ENCODE data around the gene TRIP13.
"Not testable (repeated sequence)": the region's sequence is repeated elsewhere in the genome, so short reads cannot be mapped to it uniquely, and the experiment has no call there.

Gene TRIP13

DNA sequence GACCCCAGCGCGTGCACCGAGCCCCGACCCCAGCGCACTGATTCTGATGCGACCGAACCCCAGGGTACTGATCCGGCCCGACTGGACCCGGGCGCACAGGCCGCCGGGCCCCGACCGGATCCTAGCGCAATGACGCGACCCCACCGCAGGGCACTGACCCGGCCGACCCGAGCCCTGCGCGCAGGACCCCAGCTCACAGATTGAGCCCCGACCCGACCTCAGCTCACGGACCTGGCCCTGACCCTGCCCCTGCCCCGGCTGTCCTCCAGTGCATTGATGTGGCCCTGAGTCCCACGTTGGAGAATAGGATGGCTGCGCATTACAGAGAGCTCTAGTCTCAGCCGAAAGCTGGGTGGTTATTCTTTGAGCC, 438 bp downstream of the TRIP13 start:
- DNase-seq, result no peak

DNA sequence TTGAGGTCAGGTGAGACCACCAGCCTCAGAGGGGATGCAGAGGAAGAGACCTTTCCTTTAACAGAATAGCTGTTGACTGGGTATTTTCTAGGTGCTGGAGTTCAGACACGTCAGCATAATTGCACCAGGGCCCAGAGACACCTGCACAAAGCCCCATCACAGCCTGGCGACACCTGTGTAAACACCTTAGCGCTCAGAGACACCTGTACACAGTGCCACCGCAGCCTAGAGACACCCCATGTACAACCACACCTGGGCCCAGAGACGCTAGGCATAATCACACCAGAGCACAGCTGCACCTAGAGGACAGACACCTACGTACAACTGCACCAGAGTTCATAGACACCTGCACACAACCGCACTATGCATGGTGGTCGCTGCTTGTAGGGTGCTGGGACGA, 1.0 kb downstream of the TRIP13 start:
- no peak for DNase-seq

DNA sequence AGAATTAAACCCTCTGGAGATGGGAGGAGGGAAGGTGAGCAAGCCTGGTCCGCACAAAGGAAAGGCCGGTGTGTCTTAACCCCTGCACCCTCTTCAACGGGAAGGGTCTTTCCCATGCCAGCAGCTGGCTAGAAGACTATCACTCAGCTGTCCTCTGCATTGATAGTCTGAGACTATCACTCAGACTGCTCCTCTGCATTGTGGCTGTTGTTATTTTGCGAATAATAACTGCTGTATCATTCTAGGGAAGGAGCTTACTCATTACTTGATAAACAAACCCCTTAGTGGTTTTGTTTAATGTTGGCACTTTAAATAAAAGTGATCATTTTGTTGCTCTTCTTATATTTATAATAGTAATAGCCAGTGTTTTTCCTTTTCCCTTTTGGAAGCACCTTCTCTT, 8.1 kb downstream of the TRIP13 start:
- DNase-seq, result no peak

DNA sequence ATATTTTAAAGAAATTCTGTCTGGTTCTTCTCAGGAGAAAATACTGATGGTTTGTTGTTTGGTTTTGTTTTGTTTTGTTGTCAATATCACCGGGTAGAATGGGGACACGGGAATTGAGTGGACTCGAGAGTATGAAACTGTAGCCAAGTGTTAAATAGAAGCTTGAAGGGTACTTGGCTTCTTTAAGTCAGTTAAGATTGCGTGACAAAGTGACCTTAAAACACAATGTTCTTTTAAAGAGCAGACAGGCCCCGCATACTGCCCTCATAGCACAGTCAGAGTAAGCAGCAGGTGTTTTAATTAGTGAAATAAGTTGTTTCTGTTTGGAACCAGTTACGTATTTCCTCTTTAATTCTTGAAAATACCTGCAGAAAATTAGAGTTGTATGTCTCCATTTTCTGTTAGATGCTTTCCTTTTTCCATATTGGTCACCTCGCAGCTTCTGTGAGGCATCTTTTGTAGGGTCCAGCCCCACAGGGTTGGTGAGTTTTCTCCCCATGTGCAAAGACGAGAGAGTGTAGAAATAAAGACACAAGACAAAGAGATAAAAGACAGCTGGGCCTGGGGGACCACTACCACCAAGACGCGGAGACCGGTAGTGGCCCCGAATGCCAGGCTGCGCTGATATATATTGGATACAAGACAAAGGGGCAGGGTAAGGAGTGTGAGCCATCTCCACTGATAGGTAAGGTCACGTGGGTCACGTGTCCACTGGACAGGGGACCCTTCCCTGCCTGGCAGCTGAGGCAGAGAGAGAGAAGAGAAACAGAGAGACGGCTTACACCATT, 9.6 kb downstream of the TRIP13 start:
- DNase-seq, result no peak

DNA sequence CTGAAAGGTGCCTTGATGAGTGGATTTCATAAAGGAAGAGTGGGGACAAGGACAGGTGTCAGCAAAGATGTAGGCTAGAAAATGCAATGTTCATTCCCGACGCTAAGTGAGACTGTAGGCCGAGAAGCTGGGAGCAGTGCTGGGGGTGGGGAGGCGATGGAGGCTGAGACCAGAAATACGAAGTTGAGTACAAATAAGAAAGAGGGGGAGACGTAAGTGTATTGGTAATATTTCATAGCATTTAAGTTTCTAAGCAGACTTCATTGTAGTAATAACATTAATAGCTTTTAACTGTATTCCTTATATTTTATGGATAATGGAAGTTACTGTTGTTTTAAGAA, 11.0 kb downstream of the TRIP13 start:
- DNase-seq, result no peak

DNA sequence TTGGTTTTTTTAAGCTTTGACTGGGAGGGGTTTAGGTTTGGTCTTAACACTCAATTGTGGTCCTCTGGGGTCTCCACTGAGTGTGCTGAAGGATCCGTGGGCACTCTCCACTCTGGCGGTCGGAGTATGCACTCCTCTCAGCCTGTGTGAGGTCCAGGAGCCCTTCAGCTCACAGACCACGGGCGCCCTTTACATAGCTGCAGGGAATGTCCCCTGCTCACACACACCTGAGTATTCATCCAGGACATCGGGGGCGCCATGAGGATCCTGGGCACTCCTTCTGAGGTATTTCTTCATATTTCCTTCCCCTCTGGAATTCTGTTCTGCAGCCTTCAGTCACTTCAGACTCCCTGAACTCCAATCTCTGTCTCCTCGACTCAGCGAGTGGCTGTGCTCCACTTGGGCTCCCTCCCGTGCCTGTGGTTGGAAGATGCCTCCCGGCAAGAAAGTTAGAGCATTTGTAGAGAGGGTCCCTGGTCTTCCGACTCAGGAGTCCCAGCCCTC, 12.5 kb downstream of the TRIP13 start:
- DNase-seq, result no peak

DNA sequence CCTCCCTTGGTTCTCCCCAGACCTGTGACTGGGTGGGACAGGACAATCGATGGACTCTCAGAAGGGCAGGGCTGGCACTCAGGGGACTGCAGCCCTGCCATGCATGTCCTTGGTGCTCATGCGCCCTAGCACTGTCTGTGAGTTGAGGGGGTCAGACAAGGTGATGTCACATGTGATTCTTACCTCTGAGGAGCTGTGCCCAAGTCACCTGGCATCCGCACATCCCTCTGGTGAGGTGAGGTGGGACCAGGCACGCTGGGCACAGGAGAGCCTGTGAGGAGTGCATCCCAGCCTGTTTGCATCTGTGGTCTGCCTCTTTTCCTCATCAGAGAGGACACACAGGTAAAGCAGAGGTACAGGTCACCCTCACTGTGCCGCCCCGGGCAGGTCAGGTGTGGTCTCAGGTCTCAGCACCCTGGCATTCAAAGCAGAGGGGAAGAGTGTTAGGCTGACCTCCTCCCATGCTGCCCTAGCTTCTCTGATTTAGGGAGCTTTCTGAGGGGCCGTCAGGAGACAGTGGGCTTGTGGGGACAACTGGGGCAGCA, 14.8 kb downstream of the TRIP13 start:
- DNase-seq, result no peak

DNA sequence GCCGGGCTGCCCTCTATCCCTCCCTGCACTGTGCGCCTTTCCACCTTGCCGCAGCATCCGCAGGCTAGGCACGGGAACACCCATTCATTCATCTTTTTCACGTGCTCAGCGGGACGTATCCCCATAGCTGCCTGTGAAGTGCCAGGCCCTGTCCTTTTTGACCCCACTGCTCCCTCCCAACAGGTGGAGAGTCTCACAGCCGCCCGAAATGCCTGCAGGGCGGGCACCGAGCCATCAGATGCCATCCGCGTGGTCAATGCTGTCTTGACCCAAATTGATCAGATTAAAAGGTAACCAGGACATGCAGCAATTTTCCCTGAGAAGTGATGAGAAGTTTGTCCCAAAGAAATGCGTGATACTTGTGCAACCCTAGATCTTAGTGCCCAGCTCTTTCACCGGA, 15.5 kb downstream of the TRIP13 start:
- no peak for DNase-seq

DNA sequence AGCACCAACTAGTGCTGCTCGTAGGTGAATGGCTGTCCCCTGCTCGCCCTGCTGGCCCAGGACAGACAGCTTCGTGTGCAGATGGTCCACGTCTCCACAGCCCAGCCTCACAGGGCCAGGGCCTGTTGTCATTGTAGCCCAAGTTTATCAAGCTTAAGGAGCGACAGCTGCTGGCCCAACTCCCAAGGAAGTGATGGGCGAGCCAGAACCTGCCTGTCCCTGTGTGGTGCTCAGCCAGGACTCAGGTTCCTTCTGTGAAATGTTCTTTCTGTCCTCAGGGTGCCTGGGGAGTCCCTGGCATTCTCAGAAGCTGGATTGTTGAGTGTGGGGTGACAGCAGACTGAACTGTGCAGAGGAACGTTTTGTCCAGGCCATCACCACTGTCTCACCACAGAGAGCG, 16.4 kb downstream of the TRIP13 start:
- DNase-seq, result no peak

DNA sequence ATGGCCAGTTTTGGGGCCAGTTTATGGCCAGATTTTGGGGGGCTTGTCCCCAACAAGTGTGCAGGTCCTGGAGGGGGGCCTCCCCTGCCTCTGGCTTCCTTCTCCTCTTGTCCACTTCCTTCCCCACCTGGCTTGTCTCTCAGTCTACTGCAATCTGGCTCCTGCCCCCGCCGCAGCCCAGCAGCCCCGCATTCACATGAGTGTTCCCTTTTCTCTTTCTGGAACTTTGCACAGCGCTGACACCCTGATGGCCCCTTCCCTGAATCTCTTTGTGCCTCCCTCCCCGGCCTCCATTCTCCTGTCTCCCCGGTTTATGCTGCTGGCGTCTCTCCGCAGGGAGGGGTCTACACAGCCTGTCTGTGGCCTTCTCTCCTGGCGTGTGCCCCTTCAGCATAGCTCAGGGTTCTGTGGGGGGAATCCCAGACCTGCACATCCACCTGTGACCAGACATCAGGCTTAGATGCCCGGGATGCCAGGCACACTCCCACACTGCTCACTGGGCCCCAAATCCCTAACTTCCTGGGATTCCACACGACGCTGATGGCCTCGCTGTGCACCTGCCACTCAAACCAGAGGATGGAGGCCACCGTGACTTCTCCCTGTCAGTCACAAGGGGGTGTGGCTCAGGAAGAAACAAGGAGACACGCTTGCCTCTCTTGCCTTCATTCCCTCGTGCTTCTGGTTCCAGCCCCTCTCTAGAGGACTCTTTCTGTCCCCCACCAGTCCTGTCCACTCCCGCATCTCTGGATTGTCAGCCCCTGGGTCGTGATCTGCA, 17.5 kb downstream of the TRIP13 start:
- no peak for DNase-seq

DNA sequence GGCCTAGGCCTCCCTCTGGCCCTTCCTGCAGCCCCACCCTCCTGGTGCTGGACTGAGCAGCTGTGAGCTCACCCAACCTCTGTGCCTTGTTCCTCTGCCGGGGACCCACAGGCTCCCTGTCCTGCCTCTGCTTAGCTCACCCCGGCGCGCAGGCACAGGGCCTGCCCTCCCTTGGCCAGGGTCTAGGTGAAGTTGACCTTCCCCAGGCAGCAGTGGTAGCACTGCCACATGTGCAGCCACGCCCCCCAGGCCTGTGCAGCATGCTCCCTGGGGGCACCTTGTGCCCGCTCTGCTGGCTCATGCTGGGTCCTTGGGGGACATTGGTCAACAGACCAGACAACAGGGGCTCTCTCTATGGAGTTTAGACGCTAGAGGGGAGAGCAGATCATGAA, 18.1 kb downstream of the TRIP13 start:
- no peak for DNase-seq

DNA sequence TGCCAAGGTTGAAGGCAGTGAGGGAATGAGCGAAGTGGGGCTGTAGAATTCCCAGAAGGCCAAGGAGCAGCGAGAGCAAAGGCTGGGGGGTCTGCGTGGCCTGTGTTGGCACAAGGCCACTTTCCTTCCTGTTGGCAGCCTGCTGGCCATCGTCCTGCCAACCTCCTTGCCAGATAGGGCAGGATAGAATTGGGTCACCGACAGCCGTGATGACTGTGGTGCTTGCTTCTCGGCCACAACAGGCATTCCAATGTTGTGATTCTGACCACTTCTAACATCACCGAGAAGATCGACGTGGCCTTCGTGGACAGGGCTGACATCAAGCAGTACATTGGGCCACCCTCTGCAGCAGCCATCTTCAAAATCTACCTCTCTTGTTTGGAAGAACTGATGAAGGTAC, 18.9 kb downstream of the TRIP13 start:
- DNase-seq, result no peak

DNA sequence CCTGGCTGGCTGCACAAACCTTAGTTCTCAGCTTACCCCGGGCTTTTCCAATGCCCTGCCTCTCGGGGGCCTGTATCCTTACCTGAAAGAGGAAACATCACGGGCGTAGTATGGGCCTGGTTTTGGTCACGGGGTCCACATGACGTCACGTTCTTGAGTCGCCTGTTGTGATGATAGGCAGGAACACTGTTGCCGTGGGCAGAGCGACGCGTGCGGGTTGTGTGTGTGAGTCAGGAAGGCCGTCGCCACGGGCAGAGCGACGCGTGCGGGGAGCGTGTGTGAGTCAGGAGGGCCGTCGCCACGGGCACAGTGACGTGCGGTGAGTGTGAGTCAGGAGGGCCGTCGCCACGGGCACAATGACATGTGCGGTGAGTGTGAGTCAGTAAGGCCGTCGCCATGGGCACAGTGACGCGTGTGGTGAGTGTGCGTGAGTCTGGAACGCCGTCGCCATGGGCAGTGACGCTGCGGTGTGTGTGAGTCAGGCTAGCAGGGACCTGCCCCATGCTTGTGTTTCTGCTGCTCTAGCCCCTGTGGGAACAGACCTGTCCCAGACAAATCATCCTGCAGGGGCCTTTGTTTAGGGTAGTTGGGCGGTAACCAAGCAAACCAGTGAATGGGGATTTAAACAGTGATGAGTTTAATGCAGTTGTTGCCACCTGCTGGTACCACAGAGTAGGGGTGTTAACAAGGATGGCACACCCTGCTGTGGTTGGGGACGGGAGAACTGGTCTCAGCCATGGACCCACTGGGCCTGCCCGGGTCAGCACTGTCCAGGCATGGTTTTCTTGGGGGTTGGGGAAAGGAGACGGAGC, 19.8 kb downstream of the TRIP13 start:
- no peak for DNase-seq

DNA sequence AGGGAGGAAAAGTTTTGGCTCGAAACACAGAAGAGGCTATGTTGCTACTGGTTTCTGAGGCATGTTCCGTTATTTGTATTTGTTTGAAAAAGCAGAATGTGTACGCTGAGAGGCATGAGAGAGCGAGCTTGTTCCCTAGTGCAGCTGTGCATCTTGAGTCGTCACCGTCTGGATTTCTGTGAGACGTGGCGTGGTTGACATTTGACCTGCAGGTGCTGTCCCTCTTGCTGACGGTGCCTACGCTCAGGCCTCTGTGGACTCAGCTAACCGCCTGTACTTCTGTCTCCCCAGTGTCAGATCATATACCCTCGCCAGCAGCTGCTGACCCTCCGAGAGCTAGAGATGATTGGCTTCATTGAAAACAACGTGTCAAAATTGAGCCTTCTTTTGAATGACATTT, 21.5 kb downstream of the TRIP13 start:
- no peak for DNase-seq

DNA sequence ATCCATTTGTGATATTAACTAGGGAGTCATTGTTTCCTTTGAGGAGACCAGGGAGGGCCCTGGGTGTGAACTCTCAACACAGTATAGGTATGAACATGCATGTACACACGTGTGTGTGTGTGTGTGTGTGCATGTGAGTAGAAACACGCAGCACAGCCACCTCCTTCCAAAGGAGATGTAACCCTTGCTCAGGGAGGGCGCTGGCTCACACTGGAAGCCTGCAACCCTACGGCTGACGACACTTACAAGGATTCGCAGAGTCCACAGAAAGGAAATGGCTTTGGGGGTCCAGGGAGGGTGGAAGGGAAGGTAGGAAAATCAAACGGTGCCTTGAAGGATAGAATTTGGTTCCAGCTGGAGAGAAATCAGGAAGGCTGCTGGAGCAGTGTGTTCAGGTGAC, 21.9 kb downstream of the TRIP13 start:
- DNase-seq, result no peak

DNA sequence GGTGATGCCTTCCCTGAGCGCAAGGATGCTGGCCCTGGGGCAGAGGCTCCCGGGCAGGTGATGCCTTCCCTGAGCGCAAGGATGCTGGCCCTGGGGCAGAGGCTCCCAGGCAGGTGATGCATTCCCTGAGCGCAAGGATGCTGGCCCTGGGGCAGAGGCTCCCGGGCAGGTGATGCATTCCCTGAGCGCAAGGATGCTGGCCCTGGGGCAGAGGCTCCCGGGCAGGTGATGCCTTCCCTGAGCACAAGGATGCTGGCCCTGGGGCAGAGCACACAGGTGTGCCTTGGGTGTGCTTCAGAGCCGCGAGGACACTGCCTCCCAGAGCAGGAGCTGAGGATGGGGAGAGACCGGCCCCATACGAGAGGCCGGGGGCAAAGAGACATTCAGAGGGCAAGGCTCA, 22.7 kb downstream of the TRIP13 start:
- not testable (repeated sequence) for DNase-seq

DNA sequence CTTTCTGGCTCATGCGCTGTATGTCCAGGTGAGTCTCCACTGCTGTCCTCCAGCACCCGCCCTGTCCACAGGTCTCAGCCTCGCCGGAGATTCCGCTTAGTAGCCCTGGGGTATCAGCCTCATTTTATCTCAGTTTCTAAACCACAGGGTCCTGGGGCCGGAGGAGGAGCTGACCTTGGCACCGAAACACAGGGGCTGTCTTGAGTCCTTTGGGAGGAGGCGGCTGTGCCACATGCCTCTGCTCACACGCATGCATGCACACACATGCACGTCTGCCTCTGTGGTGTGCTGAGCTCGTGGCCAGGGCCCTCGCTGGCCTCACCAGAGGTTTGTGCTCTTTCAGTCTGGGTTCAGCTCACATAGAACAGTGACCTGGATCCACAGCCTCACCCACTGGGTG, 23.3 kb downstream of the TRIP13 start:
- no peak for DNase-seq

DNA sequence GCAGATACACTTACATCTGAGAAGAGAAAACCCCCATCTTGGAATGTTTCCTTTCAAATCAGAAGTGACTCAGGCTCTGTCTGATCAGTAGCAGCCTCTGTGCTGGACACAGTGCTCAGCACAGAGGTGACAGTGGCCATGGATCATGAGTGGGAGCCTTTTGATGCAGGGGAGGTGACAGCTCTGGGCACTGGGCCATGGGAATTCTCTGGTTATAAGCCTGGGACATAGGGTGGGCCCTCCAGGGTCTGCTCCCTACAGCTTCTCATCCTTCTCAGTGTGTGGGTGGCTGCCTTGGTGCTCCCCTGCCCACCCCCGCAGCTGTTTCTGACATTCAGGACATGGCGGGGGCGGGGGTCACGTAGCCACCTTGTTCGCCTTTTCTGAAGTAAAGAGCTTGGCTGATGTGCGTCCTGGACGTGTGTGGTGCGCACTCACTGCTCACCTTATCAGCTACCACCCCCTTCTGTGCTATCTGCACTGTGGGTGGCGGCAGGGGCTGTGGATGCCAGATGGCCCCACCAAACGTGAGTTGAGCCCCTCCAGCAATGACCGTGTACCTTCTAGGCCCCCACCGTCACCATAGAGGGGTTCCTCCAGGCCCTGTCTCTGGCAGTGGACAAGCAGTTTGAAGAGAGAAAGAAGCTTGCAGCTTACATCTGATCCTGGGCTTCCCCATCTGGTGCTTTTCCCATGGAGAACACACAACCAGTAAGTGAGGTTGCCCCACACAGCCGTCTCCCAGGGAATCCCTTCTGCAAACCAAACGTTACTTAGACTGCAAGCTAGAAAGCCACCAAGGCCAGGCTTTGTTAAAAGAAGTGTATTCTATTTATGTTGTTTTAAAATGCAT, 24.0 kb downstream of the TRIP13 start:
- no peak for DNase-seq

DNA sequence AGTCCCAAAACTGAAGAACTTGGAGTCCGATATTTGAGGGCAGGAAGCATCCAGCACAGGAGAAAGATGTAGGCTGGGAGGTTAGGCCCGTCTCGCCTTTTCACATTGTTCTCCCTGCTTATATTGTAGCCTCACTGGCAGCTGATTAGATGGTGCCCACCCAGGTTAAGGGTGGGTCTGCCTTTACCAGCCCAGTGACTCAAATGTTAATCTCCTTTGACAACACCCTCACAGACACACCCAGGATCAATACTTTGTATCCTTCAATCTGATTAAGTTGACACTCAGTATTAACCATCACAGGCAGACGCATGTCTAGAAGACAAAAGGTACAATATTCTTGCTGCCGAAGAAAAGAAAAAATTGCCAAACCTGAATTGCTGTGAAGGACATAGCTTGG, 26.0 kb downstream of the TRIP13 start:
- DNase-seq, result not testable (repeated sequence)

DNA sequence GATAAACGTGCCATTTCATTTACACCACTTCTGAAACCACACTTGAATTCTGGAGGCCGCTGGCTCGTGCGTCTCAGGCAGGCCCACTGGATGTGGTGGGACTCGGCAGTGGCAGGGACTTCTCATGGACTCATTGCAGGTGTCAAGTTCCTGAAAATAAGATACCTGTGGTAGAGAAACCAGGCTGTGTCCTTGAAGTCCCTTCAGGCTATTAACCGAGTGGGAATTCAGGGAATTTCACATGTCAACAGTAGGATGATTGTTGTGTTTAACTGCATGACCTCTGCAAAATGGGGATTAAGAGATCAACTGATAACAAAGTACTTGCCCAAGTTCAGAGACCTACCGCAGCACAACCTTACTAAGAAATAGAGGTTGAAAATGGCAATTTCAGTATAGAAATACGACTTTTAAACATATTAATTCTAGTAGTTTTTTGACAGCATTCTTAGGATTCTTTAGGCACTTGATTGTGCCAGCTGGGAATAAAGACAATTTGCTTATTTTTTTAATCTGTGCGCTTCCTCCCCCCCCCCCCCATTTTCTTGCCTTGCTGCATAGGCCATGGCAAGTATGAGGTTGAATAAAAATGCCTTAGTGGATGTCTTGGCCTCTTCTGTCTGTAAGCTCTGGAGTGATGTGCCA, 26.8 kb downstream of the TRIP13 start:
- no peak for DNase-seq

DNA sequence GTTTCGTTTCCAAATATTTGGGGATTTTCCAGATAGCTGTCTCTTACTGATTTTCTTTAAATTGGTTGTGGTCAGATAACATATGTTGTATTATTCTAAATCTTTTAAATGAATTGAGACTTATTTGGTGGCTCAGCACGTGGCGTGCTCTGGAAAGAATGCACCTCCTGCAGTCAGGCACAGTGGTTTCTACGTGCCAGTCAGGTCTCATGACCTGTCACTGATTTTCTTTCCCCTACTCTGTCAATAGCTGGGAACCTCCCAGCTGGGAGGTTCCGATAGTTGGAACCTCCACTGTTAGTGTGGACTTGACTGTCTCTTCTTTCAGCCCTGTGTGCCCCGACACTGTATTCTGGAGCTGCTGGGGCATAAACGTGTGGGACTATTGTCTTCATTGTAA, 27.6 kb downstream of the TRIP13 start:
- no peak for DNase-seq
